Osteocyte (in vitro differentiated cells): Measurements from ENCODE around the gene TTC31. TPM values are rescaled to one million over a fixed set of nuclear protein-coding genes. Genes with fewer than 3 reads are reported as not detected.

Experiments used
- DNase-seq: peaks from one replicate; pipeline ENCODE4 v3.0.0; 2021; ENCODE audit warnings: mixed read lengths; ENCODE audit not compliant: unreplicated experiment; ENCODE audit errors: extremely low spot score
- H3K27ac Mint-ChIP-seq: one replicate; pipeline ENCODE4 v1.8.0; 2021; ENCODE audit warnings: mild to moderate bottlenecking, mixed read lengths; ENCODE audit not compliant: unreplicated experiment
- H3K27me3 Mint-ChIP-seq: one replicate; pipeline ENCODE4 v1.8.0; 2021; ENCODE audit warnings: mixed read lengths; ENCODE audit not compliant: unreplicated experiment
- H3K36me3 Mint-ChIP-seq: one replicate; pipeline ENCODE4 v1.8.0; 2021; ENCODE audit warnings: mixed read lengths; ENCODE audit not compliant: unreplicated experiment
- H3K4me1 Mint-ChIP-seq: one replicate; pipeline ENCODE4 v1.8.0; 2021; ENCODE audit warnings: mixed read lengths; ENCODE audit not compliant: unreplicated experiment
- H3K4me3 Mint-ChIP-seq: one replicate; pipeline ENCODE4 v1.8.0; 2021; ENCODE audit warnings: mild to moderate bottlenecking, moderate library complexity, mixed read lengths; ENCODE audit not compliant: unreplicated experiment
- H3K9me3 Mint-ChIP-seq: one replicate; pipeline ENCODE4 v1.8.0; 2021; ENCODE audit warnings: mixed read lengths; ENCODE audit not compliant: unreplicated experiment
- CTCF ChIP-seq: fragments of 200-600 bp; sonication (generic); IDR thresholded peaks from 2 replicates; pipeline ENCODE4 v1.5.0; 2021; ENCODE audit warnings: antibody characterized with exemption, mild to moderate bottlenecking, moderate library complexity
- total RNA-seq: library from RNA; stranded (reverse); gene quantifications from 2 replicates; pipeline ENCODE4 v1.2.1, GENCODE V29; 2021

Gene TTC31
- total RNA-seq, 1 donor from 2014 or later: 24.2 TPM

- Mint-ChIP-seq H3K36me3 (peaks cover 20% of the 10 kb centered on the region), H3K4me1 (peaks cover 52% of the 10 kb centered on the region), H3K9me3 (no peaks in the 10 kb centered on the region), H3K4me3 (peak overlapping the region; percentile 98), H3K27me3 (peaks cover 41% of the 10 kb centered on the region), H3K27ac (peak overlapping the region; percentile 100)
- DNase-seq: no peak
- TF ChIP-seq CTCF: no peak
These were observed 25.1 kb downstream of the TTC31 start for GRCh38 chr2:74507926-74508520.

DNA sequence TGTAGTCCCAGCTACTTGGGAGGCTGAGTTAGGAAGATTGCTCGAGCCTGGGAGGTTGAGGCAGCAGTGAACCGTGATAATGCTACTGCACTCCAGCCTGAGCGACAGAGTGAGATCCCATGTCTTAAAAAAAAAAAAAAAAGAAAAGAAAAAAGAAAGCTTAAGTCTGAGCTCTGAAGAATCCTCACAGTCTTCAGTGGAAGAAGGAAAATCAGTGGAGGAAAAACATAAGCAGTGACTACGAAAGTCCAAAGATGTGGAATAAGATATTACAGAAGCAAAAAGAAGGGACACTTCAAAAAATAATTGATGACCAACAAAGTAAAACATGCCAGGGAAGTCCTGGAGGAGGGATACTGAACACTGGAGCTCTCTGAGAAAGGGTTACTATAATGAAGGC, 27.4 kb downstream of the TTC31 start:
- Mint-ChIP-seq H3K36me3 (peaks cover 9% of the 10 kb centered on the region), H3K27ac (no peak overlapping the region), H3K4me3 (no peak overlapping the region), H3K27me3 (peaks cover 50% of the 10 kb centered on the region), H3K4me1 (peaks cover 35% of the 10 kb centered on the region), H3K9me3 (no peaks in the 10 kb centered on the region)
- no peak for DNase-seq
- TF ChIP-seq CTCF: no peak

- H3K9me3 Mint-ChIP-seq: no peaks in the 10 kb centered on the region
- H3K4me3 Mint-ChIP-seq: no peak overlapping the region
- H3K27ac Mint-ChIP-seq: no peak overlapping the region
- peaks cover 56% of the 10 kb centered on the region for H3K27me3 Mint-ChIP-seq
- DNase-seq: no peak
- no peak for TF ChIP-seq CTCF
- peaks cover 8% of the 10 kb centered on the region for H3K36me3 Mint-ChIP-seq
- peaks cover 27% of the 10 kb centered on the region for H3K4me1 Mint-ChIP-seq
These were observed 28.5 kb downstream of the TTC31 start for GRCh38 chr2:74511104-74511989.

DNA sequence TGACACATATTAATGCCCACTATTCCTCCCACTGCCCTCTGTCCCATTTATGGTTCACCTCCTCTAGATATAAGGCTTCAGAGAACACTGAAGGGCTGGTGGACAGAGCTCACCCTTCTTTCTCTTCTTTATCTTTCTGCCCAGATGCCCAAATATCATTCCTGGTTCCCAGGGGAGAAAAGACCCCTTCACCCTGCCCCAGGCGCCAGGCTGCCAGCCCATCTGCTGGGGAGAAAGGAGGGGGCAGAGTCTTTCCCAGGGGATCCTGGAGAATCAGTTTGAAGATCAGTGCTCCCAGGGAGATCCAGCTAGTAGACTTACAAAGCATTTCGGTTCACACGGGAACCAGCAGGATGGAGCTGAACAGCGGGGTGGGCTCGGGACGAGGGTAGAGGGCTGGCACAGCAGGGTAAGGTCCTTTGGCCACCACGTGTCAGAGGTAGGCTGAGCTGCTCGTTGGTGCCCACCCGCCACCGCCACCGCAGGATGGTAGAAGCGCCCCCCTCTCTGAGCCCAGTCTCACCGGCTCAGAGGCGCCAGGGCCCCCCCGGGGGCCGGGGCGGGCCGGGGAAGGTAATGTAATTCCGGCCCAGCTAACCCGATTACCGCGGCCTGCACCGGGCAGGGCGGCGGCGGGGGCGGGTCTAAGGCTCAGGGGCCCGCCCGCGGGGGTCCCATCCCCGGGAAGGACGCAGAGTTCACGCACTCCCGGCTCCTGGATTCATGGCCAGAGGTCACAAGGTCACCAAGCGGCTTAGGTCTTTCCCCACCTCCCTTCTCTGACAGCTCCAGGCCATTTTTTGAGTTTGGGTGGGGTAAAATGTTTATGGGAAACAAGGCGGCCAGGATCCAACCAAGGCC, 30.1 kb downstream of the TTC31 start:
- Mint-ChIP-seq H3K27ac (no peak overlapping the region), H3K4me1 (peaks cover 19% of the 10 kb centered on the region), H3K27me3 (peaks cover 71% of the 10 kb centered on the region), H3K9me3 (no peaks in the 10 kb centered on the region), H3K4me3 (no peak overlapping the region), H3K36me3 (peaks cover 4% of the 10 kb centered on the region)
- no peak for DNase-seq
- TF ChIP-seq CTCF: no peak
